HG03460 (cell line): ENCODE measurements around the gene SCFD2.
"Not testable (repeated sequence)": the region's sequence is repeated elsewhere in the genome, so short reads cannot be mapped to it uniquely, and the experiment has no call there.

Source experiments
- ATAC-seq: cut with Tn5 transposase; IDR thresholded peaks from one replicate; pipeline ENCODE4 v1.9.1; 2021; ENCODE audit not compliant: unreplicated experiment

The SCFD2 gene

GRCh38 chr4:53346920-53347852 lies 18.7 kb downstream of the SCFD2 start:
- no peak for ATAC-seq

DNA sequence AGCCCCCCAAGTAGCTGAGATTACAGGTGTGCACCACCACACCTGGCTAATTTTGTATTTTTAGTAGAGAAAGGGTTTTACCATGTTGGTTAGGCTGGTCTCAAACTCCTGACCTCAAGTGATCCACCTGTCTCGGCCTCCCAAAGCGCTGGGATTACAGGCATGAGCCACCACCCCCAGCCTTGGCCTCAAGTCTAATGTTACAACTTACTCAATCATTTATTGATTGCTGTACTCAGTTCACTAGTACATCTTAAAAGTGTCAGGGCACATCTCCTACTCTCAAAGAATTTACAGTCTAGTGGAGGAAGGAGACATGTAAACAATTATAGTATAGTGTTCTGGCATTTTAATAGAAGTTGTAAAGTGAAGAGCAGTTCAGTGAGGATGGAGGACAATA lies 19.5 kb downstream of the SCFD2 start:
- not testable (repeated sequence) for ATAC-seq

- ATAC-seq, result not testable (repeated sequence)
These were observed 25.7 kb downstream of the SCFD2 start for GRCh38 chr4:53340145-53340544.

GRCh38 chr4:53334916-53335315 lies 30.9 kb downstream of the SCFD2 start:
- not testable (repeated sequence) for ATAC-seq

- ATAC-seq, result no peak
These were observed 39.3 kb downstream of the SCFD2 start for GRCh38 chr4:53326535-53326934.

DNA sequence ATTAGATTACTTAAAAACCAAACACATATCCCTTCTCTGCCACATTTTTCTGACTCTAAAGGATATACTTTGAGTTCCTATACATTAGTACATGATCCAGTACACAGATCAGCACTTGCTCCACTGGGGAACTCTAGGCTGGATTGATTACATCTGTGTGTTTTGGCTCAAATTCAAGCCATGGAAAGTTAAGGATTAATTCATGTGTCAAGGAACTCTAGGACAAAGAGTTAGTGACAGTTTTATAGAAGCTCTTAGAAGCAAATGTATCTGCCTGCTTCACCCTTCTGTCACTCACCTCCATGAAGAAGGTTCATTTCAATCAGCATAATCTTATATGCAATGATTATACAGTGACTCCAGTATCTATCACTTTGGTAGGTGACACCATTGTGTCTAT lies 43.2 kb downstream of the SCFD2 start:
- ATAC-seq, result no peak

DNA sequence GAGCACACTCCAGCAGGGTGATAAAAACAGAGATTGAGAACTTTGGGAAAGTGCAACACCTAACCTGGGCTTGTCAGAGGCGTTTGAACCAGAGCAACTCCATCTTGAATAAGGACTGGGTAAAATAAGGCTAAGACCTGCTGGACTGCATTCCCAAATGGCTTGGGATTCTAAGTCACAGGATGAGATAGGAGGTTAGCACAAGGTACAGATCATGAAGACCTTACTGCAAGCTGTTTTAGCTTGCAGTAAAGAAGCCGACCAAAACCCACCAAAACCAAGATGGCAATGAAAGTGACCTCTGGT lies 43.9 kb downstream of the SCFD2 start:
- ATAC-seq, result no peak

DNA sequence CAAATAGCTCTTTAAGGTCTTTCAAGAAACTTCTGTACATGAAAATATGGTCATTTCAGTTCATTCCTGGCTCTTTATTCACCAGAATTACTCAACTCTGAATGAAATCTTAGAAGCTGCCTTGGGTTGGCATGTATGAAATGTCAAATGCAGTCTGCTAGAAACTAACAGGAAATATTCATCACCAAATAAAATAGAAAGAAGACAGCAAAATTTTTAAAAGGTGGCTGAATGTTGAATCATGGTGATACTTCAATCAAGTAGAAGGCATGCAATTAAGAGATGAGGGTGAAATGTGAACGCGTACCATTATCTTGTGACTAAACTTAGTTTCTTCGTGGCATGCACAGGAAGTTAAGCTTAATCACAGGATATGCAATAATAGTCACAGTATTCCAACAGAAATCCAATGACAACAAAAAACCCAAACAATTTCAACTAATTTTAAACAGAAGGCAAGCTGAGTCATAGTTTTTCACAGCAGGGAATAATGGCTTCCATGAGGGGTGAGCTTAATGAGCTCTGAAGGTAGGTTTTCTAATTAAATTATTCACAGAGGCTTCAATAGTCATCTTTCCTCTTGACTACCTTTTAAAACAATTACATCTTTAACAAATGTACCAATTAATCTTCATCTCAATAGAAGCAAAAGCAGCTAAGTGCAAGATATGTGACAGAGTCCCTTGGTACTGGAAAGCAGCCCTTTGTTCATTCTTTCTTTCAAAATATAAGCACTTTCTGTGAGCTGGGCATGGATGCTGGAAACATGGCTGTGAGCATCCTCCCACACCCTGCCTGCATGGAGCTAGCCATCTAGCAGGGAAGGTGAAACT lies 44.5 kb downstream of the SCFD2 start:
- ATAC-seq, result no peak

DNA sequence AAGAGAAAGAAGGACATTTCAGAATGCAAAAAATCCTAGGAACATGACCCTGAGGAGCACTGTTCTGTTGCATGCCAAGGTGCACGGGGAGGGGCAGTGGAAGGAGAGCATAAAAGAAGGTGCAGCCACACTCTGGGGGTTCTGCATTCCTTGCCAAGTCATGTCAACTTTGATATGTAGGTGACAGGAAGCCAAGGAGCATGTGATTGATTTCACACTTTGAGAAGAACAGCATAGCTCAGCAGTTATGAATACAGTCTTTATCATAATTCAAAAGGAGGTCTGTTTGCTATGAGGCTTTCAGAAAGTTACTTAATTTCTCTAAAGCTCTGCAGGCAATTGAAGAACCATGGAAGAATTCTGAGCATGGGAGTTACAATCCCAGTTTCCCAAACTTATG lies 50.6 kb downstream of the SCFD2 start:
- ATAC-seq, result no peak

DNA sequence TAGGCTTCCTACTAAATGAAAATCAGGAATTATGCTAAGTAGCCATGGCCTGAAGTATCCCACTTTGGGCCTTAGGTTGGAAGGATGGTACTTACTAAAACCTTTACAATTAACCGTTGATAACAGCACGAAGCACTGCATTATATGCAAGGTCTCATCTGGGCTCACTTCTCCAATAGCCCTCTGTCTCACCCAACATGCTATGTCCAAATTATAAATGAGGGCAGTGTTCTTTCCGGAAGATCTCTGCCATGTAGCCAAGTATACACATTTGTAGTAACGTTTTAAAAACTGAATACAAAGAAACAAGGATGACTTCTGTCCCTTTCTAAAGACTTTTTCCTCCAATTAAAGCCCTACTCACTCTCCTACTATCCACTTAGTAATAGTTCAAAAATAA lies 51.6 kb downstream of the SCFD2 start:
- no peak for ATAC-seq

DNA sequence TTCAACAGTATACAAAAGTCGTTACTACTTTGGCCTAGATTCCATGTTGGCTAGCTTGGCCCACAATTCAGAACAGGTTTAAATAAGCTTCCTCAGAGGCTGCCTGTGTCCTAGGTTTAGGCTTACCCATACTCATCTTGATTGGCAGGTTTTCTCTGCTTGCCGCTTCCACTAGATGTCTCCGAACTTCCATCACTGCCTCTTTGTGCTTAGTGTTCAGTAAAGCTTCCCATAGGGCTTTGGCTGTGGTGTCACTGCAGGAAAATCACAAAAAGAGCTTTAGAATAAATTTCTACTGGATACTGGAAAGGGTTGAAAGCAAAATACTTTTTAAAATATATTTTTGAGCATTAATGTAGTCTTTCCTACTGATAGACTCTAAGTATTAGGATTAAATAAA lies 52.4 kb downstream of the SCFD2 start:
- ATAC-seq, result no peak

- no peak for ATAC-seq
These were observed 56.4 kb downstream of the SCFD2 start for GRCh38 chr4:53309321-53310040.

GRCh38 chr4:53307819-53308780 lies 57.8 kb downstream of the SCFD2 start:
- ATAC-seq, result peak; percentile 70

DNA sequence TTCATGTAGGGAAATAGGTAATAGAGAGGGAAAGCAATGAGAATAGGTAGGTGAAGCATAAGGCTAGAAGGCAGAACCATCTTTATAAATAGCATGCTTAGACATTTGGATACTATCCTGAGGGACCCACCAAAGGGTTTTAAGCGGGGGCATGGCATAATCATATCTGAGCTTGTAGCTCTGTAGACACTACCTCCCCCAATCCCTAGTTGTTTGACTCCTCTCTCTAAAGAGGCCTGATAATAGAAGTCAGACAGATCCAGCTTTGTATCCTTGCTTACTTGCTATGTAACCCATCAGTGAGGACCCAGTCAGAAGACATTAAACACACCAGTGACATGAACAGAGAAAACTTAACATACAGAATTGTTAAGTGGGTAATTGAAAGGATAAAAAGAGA lies 58.7 kb downstream of the SCFD2 start:
- no peak for ATAC-seq

DNA sequence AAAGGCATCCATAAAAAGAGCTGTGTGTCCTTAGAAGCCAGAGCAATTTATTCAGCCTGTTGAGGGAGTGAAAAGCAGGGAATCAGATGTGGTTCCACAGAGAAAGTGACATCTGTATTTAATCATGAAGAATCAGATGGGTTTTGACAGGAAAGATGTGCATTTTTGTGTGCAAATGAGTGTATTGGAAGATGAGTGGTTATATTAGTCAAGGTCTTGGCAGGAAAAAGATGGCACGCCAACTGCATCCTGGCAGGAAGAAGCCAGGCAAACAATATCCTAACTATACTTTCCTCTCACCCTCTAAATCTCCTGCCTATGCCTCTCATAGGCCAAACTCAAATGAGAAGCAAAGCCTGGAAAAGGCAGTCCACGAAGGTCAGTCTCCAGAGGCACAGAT lies 59.1 kb downstream of the SCFD2 start:
- no peak for ATAC-seq

GRCh38 chr4:53292209-53292608 lies 73.7 kb downstream of the SCFD2 start:
- not testable (repeated sequence) for ATAC-seq

DNA sequence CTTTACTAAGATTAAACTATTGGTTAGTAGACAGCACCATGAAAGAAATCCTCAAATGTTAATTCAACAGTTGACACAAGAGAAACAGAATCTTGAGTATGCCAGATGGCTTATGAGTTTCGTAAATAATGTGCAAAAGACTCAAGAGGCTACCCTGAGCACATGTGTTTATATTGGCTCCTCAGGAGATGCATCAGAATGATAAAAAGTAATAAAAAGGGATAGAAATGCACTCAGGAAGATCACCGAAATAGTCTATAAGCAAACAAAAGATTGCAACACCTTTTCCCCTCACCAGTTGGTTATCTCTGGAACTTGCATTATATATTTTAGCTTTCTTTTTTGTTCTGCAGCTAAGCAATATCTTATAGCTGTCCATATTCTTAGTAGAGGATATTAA lies 84.4 kb downstream of the SCFD2 start:
- ATAC-seq, result no peak

GRCh38 chr4:53280846-53281245 lies 85.0 kb downstream of the SCFD2 start:
- no peak for ATAC-seq

- no peak for ATAC-seq
These were observed 91.1 kb downstream of the SCFD2 start for GRCh38 chr4:53274609-53275268.

GRCh38 chr4:53273726-53274125 lies 92.1 kb downstream of the SCFD2 start:
- no peak for ATAC-seq
